Lung (tissue), 12 donors: ENCODE data around the gene NPHS1. TPM values are rescaled to one million over a fixed set of nuclear protein-coding genes. Genes with fewer than 3 reads are reported as not detected.

Experiments
- ATAC-seq: fragments of 200-7000 bp; cut with Tn5 transposase; one replicate; pipeline ENCODE4 v1.9.1; 2020; ENCODE audit warnings: moderate number of reproducible peaks; ENCODE audit not compliant: insufficient read depth, low FRiP score
- DNase-seq, 3 donors: peaks; one replicate each; pipeline ENCODE4 v3.0.0-alpha.2; 2013 to 2017
- H3K27ac ChIP-seq, 2 donors: one replicate each; pipeline ENCODE4 v1.5.1; 2013; ENCODE audit warnings: mild to moderate bottlenecking in 2 of 2, moderate library complexity in 2 of 2, control low read depth in 1 of 2, inconsistent platforms in 1 of 2, low read depth in 1 of 2, low read length in 1 of 2
- H3K27me3 ChIP-seq, 3 donors: one replicate each; pipeline ENCODE4 v1.5.1; 2013; ENCODE audit warnings: low read length in 2 of 3; ENCODE audit not compliant: control insufficient read depth in 3 of 3, insufficient read depth in 3 of 3
- H3K36me3 ChIP-seq, 4 donors: one replicate each; pipeline ENCODE4 v1.5.1; 2013; ENCODE audit warnings: low read length in 4 of 4, mild to moderate bottlenecking in 1 of 4, moderate library complexity in 1 of 4; ENCODE audit not compliant: control insufficient read depth in 4 of 4, insufficient read depth in 4 of 4
- H3K4me1 ChIP-seq, 5 donors: one replicate each; pipeline ENCODE4 v1.5.1; 2013; ENCODE audit warnings: low read length in 5 of 5, mild to moderate bottlenecking in 2 of 5, moderate library complexity in 1 of 5; ENCODE audit not compliant: control insufficient read depth in 5 of 5, insufficient read depth in 5 of 5
- H3K4me3 ChIP-seq: one replicate; pipeline ENCODE4 v1.5.1; 2013; ENCODE audit warnings: mild to moderate bottlenecking, control low read depth, moderate library complexity
- H3K9ac ChIP-seq, 2 donors: one replicate each; pipeline ENCODE4 v1.5.1; 2013; ENCODE audit warnings: low read length in 2 of 2, control low read depth in 1 of 2; ENCODE audit not compliant: insufficient read depth in 1 of 2
- H3K9me3 ChIP-seq, 4 donors: one replicate each; pipeline ENCODE4 v1.5.1; 2013; ENCODE audit warnings: low read length in 3 of 4, mild to moderate bottlenecking in 1 of 4, moderate library complexity in 1 of 4; ENCODE audit not compliant: control insufficient read depth in 4 of 4, insufficient read depth in 3 of 4
- WGBS, 2 donors: extraction: QIAGEN DNeasy Blood & Tissue Kit; methylation state at CpG; one replicate each; pipeline ENCODE4 v1.1.7; 2013; 5-methylcytosine and 5-hydroxymethylcytosine counted together
- polyA plus RNA-seq, 2 donors: library from polyadenylated mRNA; stranded (reverse); fragments of 200-250 nt; gene quantifications; one replicate each; pipeline ENCODE4 v1.2.1, GENCODE V29; 2013
- total RNA-seq, 2 donors: library from RNA; depleted of rRNA in 1 of 2; stranded (reverse); fragments of >200 nt in 1 of 2; gene quantifications; one replicate each; pipeline ENCODE4 v1.2.1, GENCODE V29; 2014 to 2021
- TF ChIP-seq, protein P1 (sequence below): IDR thresholded peaks from 2 replicates; pipeline ENCODE4 v1.5.1; 2012; ENCODE audit warnings: mild to moderate bottlenecking; ENCODE audit errors: control extremely low read depth, extremely low read depth
- donor health status: control.
- donor health status: control.
- donor health status: Bipolar disorder and iron deficiency.
- donor health status: healthy.
- donor health status: DM: yes; HTN: yes; CAD: no.

NPHS1 gene
- total and polyA plus RNA-seq, 4 donors = 0.02 to 0.23 TPM; not detected in 2

DNA sequence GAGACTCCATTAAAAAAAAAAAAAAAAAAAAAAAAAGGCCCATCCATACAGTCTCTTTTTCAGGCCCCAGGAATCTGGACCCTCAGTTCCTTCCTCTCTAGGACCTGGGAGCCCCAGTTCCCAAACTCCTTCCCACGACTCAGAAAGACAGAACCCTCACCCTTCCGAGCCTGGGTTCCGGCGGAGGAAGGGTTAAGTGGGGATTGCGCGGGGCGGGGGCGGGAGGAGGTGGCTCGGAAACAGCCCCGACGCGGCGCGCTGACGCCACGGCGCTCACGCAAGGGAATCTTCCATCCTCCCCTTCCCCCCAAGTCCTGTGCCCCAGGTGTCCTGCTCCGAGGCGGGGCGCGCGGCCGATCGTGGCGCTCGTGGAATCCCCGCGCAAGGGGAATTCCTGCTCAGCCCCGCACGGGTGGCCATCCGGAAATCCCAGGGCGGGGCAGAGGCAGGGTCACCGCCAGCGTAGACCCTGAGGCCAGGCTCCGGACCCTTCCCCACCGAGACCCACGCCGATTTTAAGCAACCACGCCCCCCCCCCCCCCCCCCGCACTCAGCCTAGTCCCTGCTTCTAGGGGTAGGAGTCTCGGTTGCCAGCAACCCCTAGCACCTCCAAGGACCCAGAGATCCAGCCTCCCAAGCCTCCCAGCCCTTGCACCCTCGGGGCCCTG, 47.4 kb upstream of the NPHS1 start:
- Histone ChIP-seq H3K9me3 (no peaks in the 10 kb centered on the region), H3K9ac (peak overlapping the region in 1 of 2 donors; percentile 65), H3K36me3 (peaks cover 0 to 17% (median 1%) of the 10 kb centered on the region in 4 donors), H3K27ac (peak overlapping the region; percentile 43 to 88), H3K4me1 (peaks cover 0 to 18% (median 0%) of the 10 kb centered on the region in 5 donors), H3K4me3 (peak overlapping the region; percentile 85), H3K27me3 (no peaks in the 10 kb centered on the region)
- DNase-seq (peak; percentile 76 to 90 (median 83)), ATAC-seq (peak; percentile 77)
- TF ChIP-seq, protein P1, sequence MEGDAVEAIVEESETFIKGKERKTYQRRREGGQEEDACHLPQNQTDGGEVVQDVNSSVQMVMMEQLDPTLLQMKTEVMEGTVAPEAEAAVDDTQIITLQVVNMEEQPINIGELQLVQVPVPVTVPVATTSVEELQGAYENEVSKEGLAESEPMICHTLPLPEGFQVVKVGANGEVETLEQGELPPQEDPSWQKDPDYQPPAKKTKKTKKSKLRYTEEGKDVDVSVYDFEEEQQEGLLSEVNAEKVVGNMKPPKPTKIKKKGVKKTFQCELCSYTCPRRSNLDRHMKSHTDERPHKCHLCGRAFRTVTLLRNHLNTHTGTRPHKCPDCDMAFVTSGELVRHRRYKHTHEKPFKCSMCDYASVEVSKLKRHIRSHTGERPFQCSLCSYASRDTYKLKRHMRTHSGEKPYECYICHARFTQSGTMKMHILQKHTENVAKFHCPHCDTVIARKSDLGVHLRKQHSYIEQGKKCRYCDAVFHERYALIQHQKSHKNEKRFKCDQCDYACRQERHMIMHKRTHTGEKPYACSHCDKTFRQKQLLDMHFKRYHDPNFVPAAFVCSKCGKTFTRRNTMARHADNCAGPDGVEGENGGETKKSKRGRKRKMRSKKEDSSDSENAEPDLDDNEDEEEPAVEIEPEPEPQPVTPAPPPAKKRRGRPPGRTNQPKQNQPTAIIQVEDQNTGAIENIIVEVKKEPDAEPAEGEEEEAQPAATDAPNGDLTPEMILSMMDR = no peak
- 0% methylated on average over 36 to 42 of the region's 43 CpGs for WGBS, 2 donors

DNA sequence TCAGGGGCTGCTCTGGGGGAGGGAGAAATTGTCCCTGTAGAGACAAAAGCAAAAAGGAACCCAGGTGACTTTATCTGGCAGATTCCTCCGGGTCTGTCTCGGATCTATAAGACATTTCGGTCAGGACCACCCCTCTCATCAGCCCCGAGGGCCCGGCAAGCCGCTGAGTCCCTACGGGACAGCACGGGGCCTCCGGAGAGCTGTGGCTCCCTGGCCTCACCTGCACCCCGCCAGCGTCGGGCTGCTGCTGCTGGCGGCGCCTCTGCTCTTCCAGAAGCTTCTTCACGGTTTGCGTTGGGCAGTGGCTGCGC, 46.1 kb upstream of the NPHS1 start:
- peak overlapping the region in 1 of 2 donors; percentile 65 for H3K9ac ChIP-seq
- peak overlapping the region; percentile 85 for H3K4me3 ChIP-seq
- DNase-seq = no peak
- no peak for ATAC-seq
- 7 to 8% methylated on average over 17 of the region's 17 CpGs for WGBS, 2 donors
- TF ChIP-seq, protein P1 = no peak
- H3K4me1 ChIP-seq = peaks cover 0 to 16% (median 0%) of the 10 kb centered on the region in 5 donors
- peaks cover 0 to 21% (median 4%) of the 10 kb centered on the region in 4 donors for H3K36me3 ChIP-seq
- H3K27me3 ChIP-seq = no peaks in the 10 kb centered on the region
- no peaks in the 10 kb centered on the region for H3K9me3 ChIP-seq
- H3K27ac ChIP-seq = peak overlapping the region in 1 of 2 donors; percentile 88

DNA sequence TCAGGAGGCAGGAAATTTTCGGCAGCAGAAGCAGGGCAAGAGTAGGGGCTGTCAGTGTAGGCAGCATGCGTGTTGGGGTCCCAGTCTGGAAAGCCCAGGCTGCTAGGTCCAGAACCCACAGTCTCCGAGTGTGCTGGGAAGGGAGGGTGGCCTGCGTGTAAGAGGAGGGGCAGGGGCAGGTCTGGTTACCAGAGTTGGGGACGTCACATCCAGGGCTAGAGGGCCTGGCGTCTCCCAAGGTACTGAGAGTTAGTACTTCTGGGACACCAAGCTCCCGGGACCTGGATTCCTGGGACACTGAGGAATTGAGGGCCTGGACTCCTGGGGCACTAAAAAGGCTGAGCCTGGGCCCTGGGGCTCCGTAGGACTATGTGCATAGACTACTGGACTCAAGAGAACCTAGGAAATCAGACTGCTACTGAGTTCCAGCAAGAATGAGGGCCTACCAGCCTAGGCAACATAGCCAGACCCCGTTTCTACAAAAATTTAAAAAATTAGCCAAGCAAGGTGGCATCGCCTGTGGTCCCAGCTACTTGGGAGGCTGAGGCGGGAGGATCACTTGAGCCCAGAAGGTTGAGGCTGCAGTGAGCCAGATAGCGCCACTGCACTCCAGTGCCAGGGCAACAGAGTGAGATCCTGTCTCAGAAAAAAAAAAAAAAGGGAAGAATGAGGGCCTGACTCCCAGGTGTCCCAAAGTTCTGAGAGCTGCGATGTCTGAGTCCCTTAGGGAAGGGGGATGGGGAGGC, 45.6 kb upstream of the NPHS1 start:
- DNase-seq (no peak), ATAC-seq (no peak)
- H3K27ac ChIP-seq = peak overlapping the region in 1 of 2 donors; percentile 88
- no peaks in the 10 kb centered on the region for H3K9me3 ChIP-seq
- TF ChIP-seq, protein P1 = no peak
- peaks cover 0 to 22% (median 4%) of the 10 kb centered on the region in 4 donors for H3K36me3 ChIP-seq
- H3K4me1 ChIP-seq = peaks cover 0 to 12% (median 0%) of the 10 kb centered on the region in 5 donors
- H3K9ac ChIP-seq = no peak overlapping the region
- H3K4me3 ChIP-seq = peak overlapping the region; percentile 85
- WGBS, 2 donors = 87 to 92% methylated on average over 13 of the region's 13 CpGs
- H3K27me3 ChIP-seq = no peaks in the 10 kb centered on the region
